Suprapubic skin (tissue), 4 donors: ENCODE results near the gene MSANTD2. TPM values are rescaled to one million over a fixed set of nuclear protein-coding genes. Genes with fewer than 3 reads are reported as not detected.

Source experiments
- DNase-seq, 2 donors: peaks; one replicate each; pipeline ENCODE4 v3.0.0-alpha.2; 2019; ENCODE audit warnings: low spot score in 2 of 2
- H3K27ac ChIP-seq: fragments of 200-600 bp; sonication (generic); one replicate; pipeline ENCODE4 v1.5.1; 2019
- H3K27me3 ChIP-seq: fragments of 200-600 bp; sonication (generic); one replicate; pipeline ENCODE4 v1.5.1; 2019
- H3K36me3 ChIP-seq: fragments of 200-600 bp; sonication (generic); one replicate; pipeline ENCODE4 v1.5.1; 2019
- H3K4me1 ChIP-seq: fragments of 200-600 bp; sonication (generic); one replicate; pipeline ENCODE4 v1.5.1; 2019
- H3K4me3 ChIP-seq: fragments of 200-600 bp; sonication (generic); one replicate; pipeline ENCODE4 v1.5.1; 2019; ENCODE audit warnings: mild to moderate bottlenecking
- H3K9me3 ChIP-seq: fragments of 200-600 bp; sonication (generic); one replicate; pipeline ENCODE4 v1.5.1; 2019
- EP300 ChIP-seq: sonication (generic); formaldehyde crosslinking; IDR thresholded peaks from one replicate; pipeline ENCODE4 v1.6.1; 2017; ENCODE audit warnings: antibody characterized with exemption
- POLR2A ChIP-seq, 2 donors: fragments of 450-650 bp; IDR thresholded peaks; one replicate each; pipeline ENCODE4 v1.6.1; 2017; ENCODE audit warnings: antibody characterized with exemption in 2 of 2, mild to moderate bottlenecking in 2 of 2, moderate library complexity in 2 of 2
- POLR2AphosphoS5 ChIP-seq, 3 donors: sonication (generic); formaldehyde crosslinking; IDR thresholded peaks; one replicate each; pipeline ENCODE4 v1.6.1; 2017; ENCODE audit warnings: antibody characterized with exemption in 3 of 3
- WGBS: methylation state at CpG from one replicate; pipeline ENCODE4 v1.1.5; 2018; 5-methylcytosine and 5-hydroxymethylcytosine counted together
- total RNA-seq, 4 donors: library from RNA; depleted of rRNA; stranded (reverse); fragments of >200 nt; gene quantifications; one replicate each; pipeline ENCODE4 v1.1.0, GENCODE V29; 2016
- TF ChIP-seq, protein P1 (sequence below), 2 donors: fragments of 200-600 bp in 1 of 2; fragments of 450-650 bp in 1 of 2; sonication (generic) in 1 of 2; IDR thresholded peaks; one replicate each; pipeline ENCODE4 v1.5.1; 2016 to 2019; ENCODE audit warnings: antibody characterized with exemption in 2 of 2, mild to moderate bottlenecking in 1 of 2, moderate library complexity in 1 of 2

Gene MSANTD2
- total RNA-seq, 4 donors from 2014 or later: 5.5 to 42.5 (median 11.7) TPM

DNA sequence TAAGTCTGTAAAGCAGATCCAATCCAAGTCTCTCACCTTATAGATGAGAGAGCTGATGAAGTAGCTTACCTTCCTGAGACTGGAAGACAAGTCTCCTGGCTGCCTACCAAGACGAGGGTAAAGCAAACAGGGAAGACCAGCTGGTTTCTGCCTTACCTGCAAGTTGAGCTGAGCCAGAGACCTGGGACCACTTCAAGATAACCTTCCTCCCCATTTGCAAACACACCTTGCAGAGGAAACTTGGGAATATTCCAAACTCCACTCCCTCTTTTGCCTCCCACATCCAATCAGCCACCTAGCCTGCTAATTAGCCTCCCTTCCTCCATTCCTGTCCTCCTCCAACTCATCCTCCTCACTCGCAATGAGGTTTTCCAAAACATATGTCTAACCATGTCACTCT is 41.6 kb upstream of the MSANTD2 start:
- Histone ChIP-seq H3K4me1 (peaks cover 22% of the 10 kb centered on the region), H3K27ac (no peak overlapping the region), H3K9me3 (no peaks in the 10 kb centered on the region), H3K4me3 (no peak overlapping the region), H3K36me3 (no peaks in the 10 kb centered on the region), H3K27me3 (peaks cover 89% of the 10 kb centered on the region)
- 52% methylated on average over 2 of the region's 2 CpGs for WGBS
- TF ChIP-seq POLR2A (IDR thresholded peaks at IDR 0.05) (no peak), EP300 (no peak), POLR2AphosphoS5 (IDR thresholded peaks at IDR 0.05) (no peak)
- TF ChIP-seq, protein P1, sequence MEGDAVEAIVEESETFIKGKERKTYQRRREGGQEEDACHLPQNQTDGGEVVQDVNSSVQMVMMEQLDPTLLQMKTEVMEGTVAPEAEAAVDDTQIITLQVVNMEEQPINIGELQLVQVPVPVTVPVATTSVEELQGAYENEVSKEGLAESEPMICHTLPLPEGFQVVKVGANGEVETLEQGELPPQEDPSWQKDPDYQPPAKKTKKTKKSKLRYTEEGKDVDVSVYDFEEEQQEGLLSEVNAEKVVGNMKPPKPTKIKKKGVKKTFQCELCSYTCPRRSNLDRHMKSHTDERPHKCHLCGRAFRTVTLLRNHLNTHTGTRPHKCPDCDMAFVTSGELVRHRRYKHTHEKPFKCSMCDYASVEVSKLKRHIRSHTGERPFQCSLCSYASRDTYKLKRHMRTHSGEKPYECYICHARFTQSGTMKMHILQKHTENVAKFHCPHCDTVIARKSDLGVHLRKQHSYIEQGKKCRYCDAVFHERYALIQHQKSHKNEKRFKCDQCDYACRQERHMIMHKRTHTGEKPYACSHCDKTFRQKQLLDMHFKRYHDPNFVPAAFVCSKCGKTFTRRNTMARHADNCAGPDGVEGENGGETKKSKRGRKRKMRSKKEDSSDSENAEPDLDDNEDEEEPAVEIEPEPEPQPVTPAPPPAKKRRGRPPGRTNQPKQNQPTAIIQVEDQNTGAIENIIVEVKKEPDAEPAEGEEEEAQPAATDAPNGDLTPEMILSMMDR (IDR thresholded peaks at IDR 0.05): no peak
- DNase-seq: no peak

GRCh38 chr11:124841201-124841600 is 41.0 kb upstream of the MSANTD2 start:
- no peak for DNase-seq
- no peak overlapping the region for H3K27ac ChIP-seq
- H3K36me3 ChIP-seq: no peaks in the 10 kb centered on the region
- WGBS: 38% methylated on average over 3 of the region's 3 CpGs
- TF ChIP-seq EP300 (no peak), POLR2AphosphoS5 (IDR thresholded peaks at IDR 0.05) (no peak), POLR2A (IDR thresholded peaks at IDR 0.05) (no peak)
- TF ChIP-seq, protein P1 (IDR thresholded peaks at IDR 0.05): no peak
- peaks cover 83% of the 10 kb centered on the region for H3K27me3 ChIP-seq
- peaks cover 22% of the 10 kb centered on the region for H3K4me1 ChIP-seq
- H3K9me3 ChIP-seq: no peaks in the 10 kb centered on the region
- no peak overlapping the region for H3K4me3 ChIP-seq

DNA sequence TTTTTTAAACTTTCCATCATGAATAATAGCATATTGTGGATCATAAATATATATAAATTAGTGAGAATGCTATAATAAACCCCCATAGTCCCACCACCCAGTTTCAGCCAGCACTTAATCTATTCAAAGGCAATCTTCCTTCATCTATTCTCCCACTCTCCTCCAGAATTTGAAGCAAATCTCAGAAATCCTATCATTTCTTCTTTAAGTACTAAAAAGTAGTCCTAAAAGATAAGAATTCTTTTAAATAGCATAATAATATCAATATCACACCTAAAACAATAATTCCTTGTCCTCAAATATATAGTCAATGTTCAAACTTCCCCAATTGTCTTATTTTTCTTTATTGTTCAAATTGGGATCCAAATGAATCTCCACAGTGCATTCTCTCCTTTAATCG is 40.5 kb upstream of the MSANTD2 start:
- no peak for TF ChIP-seq POLR2AphosphoS5 (IDR thresholded peaks at IDR 0.05)
- TF ChIP-seq, protein P1 (IDR thresholded peaks at IDR 0.05): no peak
- no peak for TF ChIP-seq EP300
- no peak for TF ChIP-seq POLR2A (IDR thresholded peaks at IDR 0.05)
- no peaks in the 10 kb centered on the region for H3K36me3 ChIP-seq
- H3K27me3 ChIP-seq: peaks cover 77% of the 10 kb centered on the region
- no peak overlapping the region for H3K27ac ChIP-seq
- WGBS: 70% methylated on average over 1 of the region's 1 CpG
- no peaks in the 10 kb centered on the region for H3K9me3 ChIP-seq
- DNase-seq: no peak
- peaks cover 22% of the 10 kb centered on the region for H3K4me1 ChIP-seq
- no peak overlapping the region for H3K4me3 ChIP-seq

- Histone ChIP-seq H3K36me3 (no peaks in the 10 kb centered on the region), H3K27ac (no peak overlapping the region), H3K9me3 (no peaks in the 10 kb centered on the region), H3K4me3 (peak overlapping the region; percentile 43), H3K27me3 (peaks cover 75% of the 10 kb centered on the region), H3K4me1 (peaks cover 22% of the 10 kb centered on the region)
- DNase-seq: no peak
- 15% methylated on average over 18 of the region's 20 CpGs for WGBS
- TF ChIP-seq, protein P1 (IDR thresholded peaks at IDR 0.05): no peak
- no peak for TF ChIP-seq EP300
- TF ChIP-seq POLR2AphosphoS5 (IDR thresholded peaks at IDR 0.05): no peak
- no peak for TF ChIP-seq POLR2A (IDR thresholded peaks at IDR 0.05)
Measured at GRCh38 chr11:124839972-124840621, 39.9 kb upstream of the MSANTD2 start.

GRCh38 chr11:124839128-124839971 is 39.1 kb upstream of the MSANTD2 start:
- DNase-seq: no peak
- H3K36me3 ChIP-seq: no peaks in the 10 kb centered on the region
- TF ChIP-seq, protein P1 (IDR thresholded peaks at IDR 0.05): no peak
- TF ChIP-seq EP300 (no peak), POLR2A (IDR thresholded peaks at IDR 0.05) (no peak), POLR2AphosphoS5 (IDR thresholded peaks at IDR 0.05) (no peak)
- H3K27me3 ChIP-seq: peaks cover 69% of the 10 kb centered on the region
- H3K4me1 ChIP-seq: peaks cover 22% of the 10 kb centered on the region
- H3K27ac ChIP-seq: no peak overlapping the region
- H3K9me3 ChIP-seq: no peaks in the 10 kb centered on the region
- peak overlapping the region; percentile 43 for H3K4me3 ChIP-seq
- 25% methylated on average over 2 of the region's 87 CpGs for WGBS
